Right atrium auricular region (tissue), 2 donors: Measurements from ENCODE around the gene OR52N4. TPM values are rescaled to one million over a fixed set of nuclear protein-coding genes. Genes with fewer than 3 reads are reported as not detected.

Experiments
- DNase-seq: peaks from one replicate; pipeline ENCODE4 v3.0.0-alpha.2; 2019; ENCODE audit warnings: low spot score
- H3K27ac ChIP-seq, 2 donors: fragments of 200-600 bp; sonication (generic); 1 replicate in 1 of 2; 2 replicates in 1 of 2; pipeline ENCODE4 v1.5.1; 2016 to 2019
- H3K27me3 ChIP-seq, 2 donors: fragments of 200-600 bp; sonication (generic); one replicate each; pipeline versions ENCODE4 v1.5.1 to v1.6.0; 2017 to 2019
- H3K36me3 ChIP-seq: fragments of 200-600 bp; sonication (generic); one replicate; pipeline ENCODE4 v1.5.1; 2016
- H3K4me1 ChIP-seq, 2 donors: fragments of 200-600 bp; sonication (generic); one replicate each; pipeline versions ENCODE4 v1.5.1 to v1.6.0; 2017 to 2019
- H3K4me3 ChIP-seq, 2 donors: fragments of 200-600 bp; sonication (generic); 1 replicate in 1 of 2; 2 replicates in 1 of 2; pipeline ENCODE4 v1.5.1; 2017 to 2019; ENCODE audit warnings: mild to moderate bottlenecking in 1 of 2, moderate library complexity in 1 of 2
- H3K9me3 ChIP-seq, 2 donors: fragments of 200-600 bp; sonication (generic); one replicate each; pipeline ENCODE4 v1.5.1; 2019
- CTCF ChIP-seq, 2 donors: fragments of 200-600 bp; sonication (generic); IDR thresholded peaks; one replicate each; pipeline ENCODE4 v1.5.1; 2019; ENCODE audit warnings: antibody characterized with exemption in 2 of 2
- total RNA-seq, 2 donors: library from RNA; depleted of rRNA; stranded (reverse); fragments of >200 nt; gene quantifications; one replicate each; pipeline ENCODE4 v1.1.0, GENCODE V29; 2016

The OR52N4 gene
- total RNA-seq, 2 donors from 2014 or later: not detected

GRCh38 chr11:5796541-5796940 lies 42.5 kb downstream of the OR52N4 start:
- Histone ChIP-seq H3K36me3 (no peaks in the 10 kb centered on the region), H3K9me3 (peaks cover 0 to 7% of the 10 kb centered on the region in 2 donors)
- no peak for TF ChIP-seq CTCF (IDR thresholded peaks at IDR 0.05)

DNA sequence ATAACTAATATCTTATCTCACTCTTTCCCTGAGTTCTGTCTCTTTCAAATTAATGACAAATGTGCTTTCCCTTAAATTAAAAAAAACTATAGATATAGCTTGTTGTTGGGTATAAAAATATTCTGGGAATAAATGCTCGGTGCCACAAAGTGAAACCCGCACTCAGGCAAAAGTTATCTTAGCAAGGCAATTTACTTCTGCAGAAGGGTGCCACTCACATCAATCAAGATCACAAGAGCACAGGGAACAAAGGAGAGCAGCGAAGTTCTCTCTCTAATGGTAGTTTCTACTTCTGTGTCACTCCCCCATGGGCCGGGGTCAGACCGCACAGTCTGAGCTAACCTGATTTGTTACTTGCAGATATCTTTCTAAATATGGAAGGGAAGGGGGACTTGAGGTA lies 49.9 kb downstream of the OR52N4 start:
- no peaks in the 10 kb centered on the region for H3K36me3 ChIP-seq
- no peak for DNase-seq
- H3K4me3 ChIP-seq: no peak overlapping the region
- no peaks in the 10 kb centered on the region for H3K9me3 ChIP-seq
- TF ChIP-seq CTCF (IDR thresholded peaks at IDR 0.05): no peak
- H3K27me3 ChIP-seq: no peaks in the 10 kb centered on the region
- H3K27ac ChIP-seq: no peak overlapping the region
- H3K4me1 ChIP-seq: peaks cover 0 to 5% of the 10 kb centered on the region in 2 donors

More at GRCh38 chr11:5796541-5796940, 42.5 kb downstream of the OR52N4 start:
- Histone ChIP-seq H3K4me1 (no peaks in the 10 kb centered on the region), H3K4me3 (no peak overlapping the region), H3K27ac (no peak overlapping the region), H3K27me3 (no peaks in the 10 kb centered on the region)
- no peak for DNase-seq

Other genes with a start within 250 kb of the OR52N4 start
- gene UBQLN3, start 244.3 kb upstream of the OR52N4 start, total RNA-seq: not detected
- gene UBQLNL, start 237.5 kb upstream of the OR52N4 start, total RNA-seq: under 1 TPM in 1 of 2 donors, not detected in 1; 0.30 TPM
- gene OR52H1, start 205.7 kb upstream of the OR52N4 start, total RNA-seq: not detected
- gene OR52B6, start 173.4 kb upstream of the OR52N4 start, total RNA-seq: not detected
- gene TRIM6, start 157.6 kb upstream of the OR52N4 start, total RNA-seq: 1 to 10 TPM; 1.3 TPM
- gene TRIM34, start 129.2 kb upstream of the OR52N4 start, total RNA-seq: 1 to 10 TPM; 1.4 to 3.8 TPM
- gene TRIM5, start 69.2 kb upstream of the OR52N4 start, total RNA-seq: 10 to 100 TPM in 1 of 2 donors, 1 to 10 TPM in 1; 7.9 to 10.0 TPM
- gene TRIM22, start 64.5 kb upstream of the OR52N4 start, total RNA-seq: 10 to 100 TPM in 1 of 2 donors, 1 to 10 TPM in 1; 7.6 to 12.8 TPM
- gene OR56B1, start 17.8 kb upstream of the OR52N4 start, total RNA-seq: not detected
- not detected for gene OR52N5, start 29.1 kb downstream of the OR52N4 start, total RNA-seq
- gene OR52N1, start 37.0 kb downstream of the OR52N4 start, total RNA-seq: not detected
- not detected for gene OR52N2, start 54.7 kb downstream of the OR52N4 start, total RNA-seq
- gene OR52E6, start 87.7 kb downstream of the OR52N4 start, total RNA-seq: not detected
- gene OR52E8, start 103.4 kb downstream of the OR52N4 start, total RNA-seq: not detected
- gene OR52E4, start 126.4 kb downstream of the OR52N4 start, total RNA-seq: not detected
- not detected for gene OR52E5, start 139.0 kb downstream of the OR52N4 start, total RNA-seq
- gene OR56A3, start 188.0 kb downstream of the OR52N4 start, total RNA-seq: not detected
- gene OR56A5, start 214.3 kb downstream of the OR52N4 start, total RNA-seq: not detected
- not detected for gene OR52L1, start 232.7 kb downstream of the OR52N4 start, total RNA-seq